Bronchial epithelial cell (primary cell): ENCODE measurements around the gene FBXO36. TPM values are rescaled to one million over a fixed set of nuclear protein-coding genes. Genes with fewer than 3 reads are reported as not detected.
A peak's percentile ranks its signal among the peaks of the same experiment; 100 is the strongest.

Source experiments
- DNase-seq: peaks from one replicate; pipeline ENCODE4 v3.0.0-alpha.2; 2010; ENCODE audit warnings: low read depth
- FAIRE-seq: peaks from 2 replicates; lab custom pipeline; 2011; peaks lifted over from hg19 to GRCh38; lab: Jason Lieb, UNC
- H3K27me3 ChIP-seq: 2 replicates; pipeline ENCODE4 v1.5.1; 2011; ENCODE audit warnings: low read length; ENCODE audit not compliant: control insufficient read depth, insufficient read depth
- H3K36me3 ChIP-seq: 2 replicates; pipeline ENCODE4 v1.5.1; 2011; ENCODE audit warnings: low read length; ENCODE audit not compliant: control insufficient read depth, insufficient read depth
- H3K4me3 ChIP-seq: 2 replicates; pipeline ENCODE4 v1.5.1; 2011; ENCODE audit warnings: mild to moderate bottlenecking, low read depth, low read length, control low read depth
- CTCF ChIP-seq: IDR thresholded peaks from 2 replicates; pipeline ENCODE4 v1.5.1; 2011; ENCODE audit warnings: mild to moderate bottlenecking, moderate library complexity, low read length, control low read depth, inconsistent platforms; ENCODE audit not compliant: insufficient read depth, severe bottlenecking
- total RNA-seq: library from RNA; depleted of rRNA; stranded (reverse); fragments of >200 nt; gene quantifications from 2 replicates; pipeline ENCODE4 v1.2.1, GENCODE V29; 2014

FBXO36 gene
- total RNA-seq, 1 donor from 2014 or later = 3.4 TPM

GRCh38 chr2:229925201-229925600 lies 2.9 kb downstream of the FBXO36 start:
- FAIRE-seq (no peak), DNase-seq (no peak)
- H3K36me3 ChIP-seq = no peaks in the 10 kb centered on the region
- no peak overlapping the region for H3K4me3 ChIP-seq
- no peak for TF ChIP-seq CTCF
- no peaks in the 10 kb centered on the region for H3K27me3 ChIP-seq

GRCh38 chr2:229927817-229928321 lies 5.6 kb downstream of the FBXO36 start:
- no peaks in the 10 kb centered on the region for H3K27me3 ChIP-seq
- TF ChIP-seq CTCF = no peak
- DNase-seq (peak; percentile 71), FAIRE-seq (no peak)
- H3K36me3 ChIP-seq = no peaks in the 10 kb centered on the region
- H3K4me3 ChIP-seq = no peak overlapping the region

GRCh38 chr2:229930656-229931055 lies 8.4 kb downstream of the FBXO36 start:
- FAIRE-seq (no peak), DNase-seq (no peak)
- H3K27me3 ChIP-seq = no peaks in the 10 kb centered on the region
- no peak overlapping the region for H3K4me3 ChIP-seq
- TF ChIP-seq CTCF = no peak
- no peaks in the 10 kb centered on the region for H3K36me3 ChIP-seq

GRCh38 chr2:229931241-229931640 lies 8.9 kb downstream of the FBXO36 start:
- no peak for TF ChIP-seq CTCF
- no peak for FAIRE-seq
- no peak for DNase-seq
- H3K4me3 ChIP-seq = no peak overlapping the region
- no peaks in the 10 kb centered on the region for H3K36me3 ChIP-seq
- H3K27me3 ChIP-seq = no peaks in the 10 kb centered on the region

- no peak for FAIRE-seq
- no peak for TF ChIP-seq CTCF
- no peaks in the 10 kb centered on the region for H3K36me3 ChIP-seq
- H3K27me3 ChIP-seq = no peaks in the 10 kb centered on the region
- H3K4me3 ChIP-seq = no peak overlapping the region
- no peak for DNase-seq
These were observed 15.2 kb downstream of the FBXO36 start for GRCh38 chr2:229937537-229937936.

- no peaks in the 10 kb centered on the region for H3K36me3 ChIP-seq
- FAIRE-seq (peak; percentile 68), DNase-seq (no peak)
- no peak for TF ChIP-seq CTCF
- H3K27me3 ChIP-seq = no peaks in the 10 kb centered on the region
- no peak overlapping the region for H3K4me3 ChIP-seq
These were observed 20.4 kb downstream of the FBXO36 start for GRCh38 chr2:229942671-229943070.
